ENCODE data around the gene OR52D1. TPM values are rescaled to one million over a fixed set of nuclear protein-coding genes. Genes with fewer than 3 reads are reported as not detected.

The OR52D1 gene
- polyA plus RNA-seq, 2 donors = not detected

- WGBS, 2 donors = 67 to 75% methylated on average over 2 of the region's 2 CpGs
- H3K36me3 ChIP-seq (ENCODE audit: control insufficient read depth in 2 of 2, insufficient read depth in 2 of 2, low read length in 1 of 2) = no peaks in the 10 kb centered on the region
These were observed 42.8 kb downstream of the OR52D1 start for GRCh38 chr11:5531053-5531831.

GRCh38 chr11:5534046-5534445 is 45.6 kb downstream of the OR52D1 start:
- Histone ChIP-seq H3K27ac (ENCODE audit: low read depth in 2 of 2, low read length in 1 of 2) (no peak overlapping the region), H3K4me1 (ENCODE audit: control insufficient read depth in 2 of 2, insufficient read depth in 2 of 2, low read length in 1 of 2) (no peaks in the 10 kb centered on the region), H3K4me3 (ENCODE audit: low read depth in 1 of 2, low read length in 2 of 2) (no peak overlapping the region), H3K9me3 (ENCODE audit: control insufficient read depth in 2 of 2, insufficient read depth in 1 of 2, low read depth in 1 of 2, low read length in 1 of 2) (no peaks in the 10 kb centered on the region), H3K36me3 (ENCODE audit: control insufficient read depth in 2 of 2, insufficient read depth in 2 of 2, low read length in 1 of 2) (no peaks in the 10 kb centered on the region), H3K27me3 (ENCODE audit: control insufficient read depth in 1 of 2, insufficient read depth in 2 of 2, low read length in 2 of 2) (no peaks in the 10 kb centered on the region)
- WGBS, 2 donors = 63 to 74% methylated on average over 1 of the region's 1 CpG

More at GRCh38 chr11:5531053-5531831, 42.8 kb downstream of the OR52D1 start:
- H3K27me3 ChIP-seq (ENCODE audit: control insufficient read depth in 1 of 2, insufficient read depth in 2 of 2, low read length in 2 of 2) = no peaks in the 10 kb centered on the region
- no peaks in the 10 kb centered on the region for H3K4me1 ChIP-seq (ENCODE audit: control insufficient read depth in 2 of 2, insufficient read depth in 2 of 2, low read length in 1 of 2)
- H3K27ac ChIP-seq (ENCODE audit: low read depth in 2 of 2, low read length in 1 of 2) = no peak overlapping the region
- peaks cover 0 to 3% of the 10 kb centered on the region in 2 donors for H3K9me3 ChIP-seq (ENCODE audit: control insufficient read depth in 2 of 2, insufficient read depth in 1 of 2, low read depth in 1 of 2, low read length in 1 of 2)
- no peak overlapping the region for H3K4me3 ChIP-seq (ENCODE audit: low read depth in 1 of 2, low read length in 2 of 2)

DNA sequence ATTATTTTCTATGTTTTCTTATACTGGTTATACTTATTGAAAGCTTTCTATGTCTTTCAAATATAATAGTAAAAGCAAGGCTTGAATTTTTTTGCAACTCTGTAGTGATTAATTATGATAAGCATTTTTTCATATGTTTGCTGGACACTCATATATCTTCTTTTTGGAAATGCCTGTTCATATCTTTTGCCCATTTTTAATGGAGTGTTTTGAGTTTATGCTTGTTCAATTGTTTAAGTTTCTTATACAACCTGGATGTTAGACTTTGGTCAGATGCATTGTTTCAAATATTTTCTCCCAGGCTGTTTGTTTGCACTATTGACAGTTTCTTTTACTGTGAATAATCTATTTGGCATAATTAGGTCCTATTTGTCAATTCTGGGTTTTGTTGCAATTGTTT is 48.0 kb downstream of the OR52D1 start:
- no peaks in the 10 kb centered on the region for H3K9me3 ChIP-seq (ENCODE audit: control insufficient read depth in 2 of 2, insufficient read depth in 1 of 2, low read depth in 1 of 2, low read length in 1 of 2)
- H3K4me3 ChIP-seq (ENCODE audit: low read depth in 1 of 2, low read length in 2 of 2) = no peak overlapping the region
- no peaks in the 10 kb centered on the region for H3K36me3 ChIP-seq (ENCODE audit: control insufficient read depth in 2 of 2, insufficient read depth in 2 of 2, low read length in 1 of 2)
- no peak overlapping the region for H3K27ac ChIP-seq (ENCODE audit: low read depth in 2 of 2, low read length in 1 of 2)
- no peaks in the 10 kb centered on the region for H3K27me3 ChIP-seq (ENCODE audit: control insufficient read depth in 1 of 2, insufficient read depth in 2 of 2, low read length in 2 of 2)
- no peaks in the 10 kb centered on the region for H3K4me1 ChIP-seq (ENCODE audit: control insufficient read depth in 2 of 2, insufficient read depth in 2 of 2, low read length in 1 of 2)

Other genes with a start within 250 kb of the OR52D1 start
- not detected for gene HBG1, start 238.8 kb upstream of the OR52D1 start, polyA plus RNA-seq
- not detected for gene HBG2, start 233.9 kb upstream of the OR52D1 start, polyA plus RNA-seq
- not detected for gene HBE1, start 218.7 kb upstream of the OR52D1 start, polyA plus RNA-seq
- not detected for gene OR51B4, start 186.7 kb upstream of the OR52D1 start, polyA plus RNA-seq
- not detected for gene OR51B2, start 164.4 kb upstream of the OR52D1 start, polyA plus RNA-seq
- not detected for gene OR51B5, start 145.2 kb upstream of the OR52D1 start, polyA plus RNA-seq
- not detected for gene OR51B6, start 137.2 kb upstream of the OR52D1 start, polyA plus RNA-seq
- gene OR51M1, start 104.9 kb upstream of the OR52D1 start, polyA plus RNA-seq = not detected
- not detected for gene OR51Q1, start 66.6 kb upstream of the OR52D1 start, polyA plus RNA-seq
- gene OR51I1, start 47.2 kb upstream of the OR52D1 start, polyA plus RNA-seq = not detected
- gene OR51I2, start 39.4 kb upstream of the OR52D1 start, polyA plus RNA-seq = not detected
- not detected for gene UBQLN3, start 21.3 kb downstream of the OR52D1 start, polyA plus RNA-seq
- gene UBQLNL, start 28.0 kb downstream of the OR52D1 start, polyA plus RNA-seq = under 1 TPM; 0.15 to 0.49 TPM
- not detected for gene OR52H1, start 59.9 kb downstream of the OR52D1 start, polyA plus RNA-seq
- gene OR52B6, start 92.2 kb downstream of the OR52D1 start, polyA plus RNA-seq = not detected
- 1 to 10 TPM; 4.9 to 5.2 TPM for gene TRIM6, start 108.0 kb downstream of the OR52D1 start, polyA plus RNA-seq
- 1 to 10 TPM; 2.5 to 2.6 TPM for gene TRIM34, start 136.3 kb downstream of the OR52D1 start, polyA plus RNA-seq
- 1 to 10 TPM; 5.8 to 6.7 TPM for gene TRIM5, start 196.4 kb downstream of the OR52D1 start, polyA plus RNA-seq
- gene TRIM22, start 201.1 kb downstream of the OR52D1 start, polyA plus RNA-seq = 10 to 100 TPM; 13.4 to 18.3 TPM
- gene OR56B1, start 247.8 kb downstream of the OR52D1 start, polyA plus RNA-seq = not detected